C4-2B (cell line): ENCODE measurements around the gene ZNF883.

Source experiments
- CTCF ChIP-seq: fragments of 450-650 bp; conservative IDR thresholded peaks from 2 replicates; pipeline ENCODE4 v1.5.1; 2017; ENCODE audit warnings: mild to moderate bottlenecking
- ZFX ChIP-seq: fragments of 450-650 bp; IDR thresholded peaks from 2 replicates; pipeline ENCODE4 v1.6.1; 2017

- TF ChIP-seq CTCF (no peak), ZFX (no peak)
Observed at GRCh38 chr9:113042884-113043657, 31.1 kb upstream of the ZNF883 start.
